IMR-90 (cell line): Measurements from ENCODE around the gene TTLL7.

ENCODE experiments used
- CEBPB ChIP-seq: IDR thresholded peaks from 2 replicates; pipeline ENCODE4 v1.6.1; 2012; ENCODE audit warnings: low read depth, low read length, improper control_type of control experiment
- CTCF ChIP-seq: conservative IDR thresholded peaks from 2 replicates; pipeline ENCODE4 v1.5.1; 2012; ENCODE audit warnings: mild to moderate bottlenecking, low read depth, low read length, improper control_type of control experiment
- MAFK ChIP-seq: IDR thresholded peaks from 2 replicates; pipeline ENCODE4 v1.6.1; 2012; ENCODE audit warnings: low read depth, low read length, improper control_type of control experiment
- MXI1 ChIP-seq: IDR thresholded peaks from 2 replicates; pipeline ENCODE4 v1.6.1; 2012; ENCODE audit warnings: low read depth, mild to moderate bottlenecking, low read length, moderate library complexity, borderline replicate concordance
- POLR2A ChIP-seq: IDR thresholded peaks from 2 replicates; pipeline ENCODE4 v1.6.1; 2012; ENCODE audit warnings: mild to moderate bottlenecking, low read depth, low read length
- SMC3 ChIP-seq: fragments of 150-350 bp; IDR thresholded peaks from 2 replicates; pipeline ENCODE4 v1.6.1; 2016; ENCODE audit warnings: low read depth, mild to moderate bottlenecking, antibody characterized with exemption, low read length, moderate library complexity

- TF ChIP-seq CTCF (no peak), POLR2A (no peak), SMC3 (no peak), MXI1 (no peak), MAFK (no peak), CEBPB (no peak)
Measured at GRCh38 chr1:84025966-84026365, 27.0 kb upstream of the TTLL7 start.
